Endodermal cell (in vitro differentiated cells): ENCODE data around the gene EML1. TPM values are rescaled to one million over a fixed set of nuclear protein-coding genes. Genes with fewer than 3 reads are reported as not detected.

Experiments
- DNase-seq: peaks from one replicate; pipeline ENCODE4 v3.0.0-alpha.2; 2017
- H3K27ac ChIP-seq: 2 replicates; pipeline ENCODE4 v1.5.1; 2013; ENCODE audit warnings: mild to moderate bottlenecking, low read depth, low read length, moderate library complexity
- H3K27me3 ChIP-seq: 2 replicates; pipeline ENCODE4 v1.6.1; 2013; ENCODE audit warnings: mild to moderate bottlenecking, low read length, moderate library complexity; ENCODE audit not compliant: insufficient read depth, control insufficient read depth, poor library complexity, severe bottlenecking
- H3K36me3 ChIP-seq: 2 replicates; pipeline ENCODE4 v1.7.0; 2013; ENCODE audit warnings: mild to moderate bottlenecking, low read length, moderate library complexity; ENCODE audit not compliant: control insufficient read depth, insufficient read depth
- H3K4me1 ChIP-seq: one replicate; pipeline ENCODE4 v1.7.0; 2013; ENCODE audit warnings: low read length; ENCODE audit not compliant: control insufficient read depth, insufficient read depth
- H3K4me3 ChIP-seq: 2 replicates; pipeline ENCODE4 v1.5.1; 2013; ENCODE audit warnings: mild to moderate bottlenecking, low read length, moderate library complexity
- H3K9ac ChIP-seq: 2 replicates; pipeline ENCODE4 v1.6.1; 2013; ENCODE audit warnings: mild to moderate bottlenecking, low read length, moderate library complexity; ENCODE audit not compliant: poor library complexity, severe bottlenecking; ENCODE audit errors: extremely low read depth
- H3K9me3 ChIP-seq: 2 replicates; pipeline ENCODE4 v1.6.1; 2013; ENCODE audit warnings: mild to moderate bottlenecking, low read length, moderate library complexity; ENCODE audit not compliant: control insufficient read depth
- H3K27ac Mint-ChIP-seq: 2 replicates; pipeline ENCODE4 v1.8.0; 2020; ENCODE audit warnings: mixed read lengths
- H3K27me3 Mint-ChIP-seq: 2 replicates; pipeline ENCODE4 v1.8.0; 2021; ENCODE audit warnings: mild to moderate bottlenecking, mixed read lengths; ENCODE audit not compliant: insufficient read depth
- H3K36me3 Mint-ChIP-seq: 2 replicates; pipeline ENCODE4 v1.8.0; 2020; ENCODE audit warnings: low read depth, mixed read lengths
- H3K4me1 Mint-ChIP-seq: 2 replicates; pipeline ENCODE4 v1.8.0; 2020; ENCODE audit warnings: mixed read lengths
- H3K4me3 Mint-ChIP-seq: 2 replicates; pipeline ENCODE4 v1.8.0; 2020; ENCODE audit warnings: mild to moderate bottlenecking, moderate library complexity, mixed read lengths
- H3K9me3 Mint-ChIP-seq: 2 replicates; pipeline ENCODE4 v1.8.0; 2020; ENCODE audit warnings: mild to moderate bottlenecking, mixed read lengths
- CTCF ChIP-seq: fragments of 200-600 bp; sonication (generic); conservative IDR thresholded peaks from 2 replicates; pipeline ENCODE4 v1.5.0; 2021; ENCODE audit warnings: antibody characterized with exemption, mild to moderate bottlenecking
- WGBS, 2 experiments: methylation state at CpG; one replicate each; pipeline versions ENCODE4 v1.1.5 to v1.1.7; 2013; ENCODE audit warnings: missing lambda C conversion rate in 2 of 2, mixed read lengths in 1 of 2; ENCODE audit not compliant: insufficient coverage in 1 of 2, insufficient read length in 1 of 2; 5-methylcytosine and 5-hydroxymethylcytosine counted together
- total RNA-seq, 2 donors: library from RNA; stranded (reverse); fragmentation: NEBNext Ultra II Directional in 1 of 2; extraction: Animal tissue kit (Norgen Biotek cat#: 25700) in 1 of 2; gene quantifications; 2 replicates in 1 of 2; 3 replicates in 1 of 2; pipeline ENCODE4 v1.2.1, GENCODE V29; 2021

EML1 gene
- total RNA-seq, 2 donors from 2014 or later, result 25.0 to 31.4 TPM

DNA sequence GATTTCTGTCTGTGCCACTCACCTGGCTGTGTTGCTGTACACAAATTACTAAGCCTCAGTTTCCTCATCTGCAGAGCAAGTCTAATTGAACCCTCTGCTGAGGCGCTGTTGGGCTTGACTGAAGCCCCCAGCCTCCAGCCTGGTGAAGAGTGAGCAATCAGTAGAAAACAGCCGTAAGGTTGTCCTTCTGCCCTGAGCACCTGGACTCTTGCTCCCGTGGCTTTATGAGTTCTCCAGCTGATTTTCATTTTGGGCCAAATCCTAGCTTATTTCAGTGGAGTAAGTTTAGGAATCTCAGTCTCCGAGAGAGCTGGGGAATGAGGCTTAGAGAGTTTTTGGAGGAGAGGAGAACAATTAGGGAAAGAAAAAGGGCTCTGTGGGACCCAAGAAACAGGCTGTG lies 138.1 kb downstream of the EML1 start:
- 93 to 100% methylated on average over 4 of the region's 4 CpGs for WGBS, 2 experiments
- Histone ChIP-seq H3K9me3 (no peaks in the 10 kb centered on the region), H3K4me3 (no peak overlapping the region), H3K4me1 (no peaks in the 10 kb centered on the region), H3K36me3 (peaks cover 4% of the 10 kb centered on the region), H3K27me3 (no peaks in the 10 kb centered on the region), H3K27ac (no peak overlapping the region), H3K9ac (no peak overlapping the region)
- Mint-ChIP-seq H3K36me3 (peaks cover 13% of the 10 kb centered on the region), H3K4me1 (no peaks in the 10 kb centered on the region), H3K27ac (no peak overlapping the region), H3K27me3 (no peaks in the 10 kb centered on the region), H3K9me3 (peaks cover 9% of the 10 kb centered on the region), H3K4me3 (no peak overlapping the region)
- no peak for TF ChIP-seq CTCF
- no peak for DNase-seq

- H3K36me3 ChIP-seq, result peaks cover 25% of the 10 kb centered on the region
- H3K4me3 Mint-ChIP-seq, result no peak overlapping the region
- H3K4me1 ChIP-seq, result no peaks in the 10 kb centered on the region
- WGBS, 2 experiments, result 95 to 98% methylated on average over 16 of the region's 16 CpGs
- no peaks in the 10 kb centered on the region for H3K27me3 ChIP-seq
- H3K9me3 ChIP-seq, result no peaks in the 10 kb centered on the region
- peaks cover 19% of the 10 kb centered on the region for H3K36me3 Mint-ChIP-seq
- no peaks in the 10 kb centered on the region for H3K27me3 Mint-ChIP-seq
- no peaks in the 10 kb centered on the region for H3K9me3 Mint-ChIP-seq
- no peak overlapping the region for H3K9ac ChIP-seq
- peaks cover 2% of the 10 kb centered on the region for H3K4me1 Mint-ChIP-seq
- no peak overlapping the region for H3K4me3 ChIP-seq
- H3K27ac Mint-ChIP-seq, result no peak overlapping the region
- TF ChIP-seq CTCF, result no peak
- no peak overlapping the region for H3K27ac ChIP-seq
- no peak for DNase-seq
Observed at GRCh38 chr14:99936056-99936455, 142.8 kb downstream of the EML1 start.

- Histone ChIP-seq H3K9ac (no peak overlapping the region), H3K4me1 (peaks cover 4% of the 10 kb centered on the region), H3K9me3 (no peaks in the 10 kb centered on the region), H3K27ac (no peak overlapping the region), H3K36me3 (peaks cover 29% of the 10 kb centered on the region), H3K27me3 (no peaks in the 10 kb centered on the region), H3K4me3 (no peak overlapping the region)
- H3K27me3 Mint-ChIP-seq, result no peaks in the 10 kb centered on the region
- peak; percentile 65 for DNase-seq
- H3K4me1 Mint-ChIP-seq, result peaks cover 4% of the 10 kb centered on the region
- H3K27ac Mint-ChIP-seq, result no peak overlapping the region
- H3K36me3 Mint-ChIP-seq, result peaks cover 20% of the 10 kb centered on the region
- H3K4me3 Mint-ChIP-seq, result no peak overlapping the region
- no peaks in the 10 kb centered on the region for H3K9me3 Mint-ChIP-seq
- peak; percentile 60 for TF ChIP-seq CTCF
- WGBS, 2 experiments, result 92 to 97% methylated on average over 23 to 29 of the region's 29 CpGs
Observed at GRCh38 chr14:99936738-99937474, 143.7 kb downstream of the EML1 start.
